ENCODE measurements around the gene SCAP.
"Not testable (repeated sequence)": the region's sequence is repeated elsewhere in the genome, so short reads cannot be mapped to it uniquely, and the experiment has no call there.

GRCh38 chr3:47468315-47468714, 7.4 kb downstream of the SCAP start:
- not testable (repeated sequence) for TF ChIP-seq CTCF (conservative IDR thresholded peaks at IDR 0.05; ENCODE audit: low read depth, low read length); BHLHE40 (IDR thresholded peaks at IDR 0.05; ENCODE audit: low read depth, low read length); POLR2A (IDR thresholded peaks at IDR 0.05; ENCODE audit: low read depth, low read length); RCOR1 (IDR thresholded peaks at IDR 0.05; ENCODE audit: insufficient replicate concordance, low read length); USF2 (IDR thresholded peaks at IDR 0.05; ENCODE audit: low read depth, low read length); RAD21 (IDR thresholded peaks at IDR 0.05; ENCODE audit: low read length); CEBPB (IDR thresholded peaks at IDR 0.05; ENCODE audit: low read depth, low read length); CHD1 (IDR thresholded peaks at IDR 0.05; ENCODE audit: low read depth, low read length); ELK1 (IDR thresholded peaks at IDR 0.05; ENCODE audit: borderline replicate concordance, low read depth, low read length); FOS (IDR thresholded peaks at IDR 0.05; ENCODE audit: low read depth, low read length); SMC3 (IDR thresholded peaks at IDR 0.05; ENCODE audit: low read depth, low read length); MXI1 (IDR thresholded peaks at IDR 0.05; ENCODE audit: borderline replicate concordance, low read depth, low read length)

All from IMR-90 (cell line).